K562 (cell line): ENCODE measurements around the gene SHBG. TPM values are rescaled to one million over a fixed set of nuclear protein-coding genes. Genes with fewer than 3 reads are reported as not detected.

Experiments
- ATAC-seq: fragments of 200-7000 bp; cut with Tn5 transposase; 3 replicates; pipeline ENCODE4 v1.9.1; 2020; ENCODE audit warnings: moderate library complexity
- BruUV-seq: library from RNA; stranded (reverse); fragments of 400-500 nt; replicated peaks from 2 replicates; lab custom pipeline; 2021; lab: Mats Ljungman, UMichigan
- CTCF ChIA-PET: fragments of 300-600 bp; formaldehyde crosslinking; extraction: SDS; loops from one replicate; lab custom pipeline; 2021; ENCODE audit warnings: low intra/inter-chr PET ratio; lab: Yijun Ruan, JAX
- POLR2A ChIA-PET: fragments of 300-600, 350-650 bp; sonication (Branson Sonifier 250); formaldehyde crosslinking; extraction: SDS; loops from one replicate; lab custom pipeline; 2021; ENCODE audit warnings: antibody characterized with exemption, inconsistent platforms; lab: Yijun Ruan, JAX
- DNase-seq, 4 experiments: peaks; one replicate each; pipeline versions ENCODE4 v3.0.0 to v3.0.0-alpha.2; 2011 to 2018; ENCODE audit warnings: low spot score in 3 of 4, mixed read lengths in 3 of 4; ENCODE audit errors: extremely low read depth in 1 of 4
- FAIRE-seq: peaks from 2 replicates; lab custom pipeline; 2011; peaks lifted over from hg19 to GRCh38; lab: Jason Lieb, UNC
- H2AFZ ChIP-seq: 2 replicates; pipeline ENCODE4 v1.6.0; 2011; ENCODE audit warnings: low read depth, low read length, control low read depth, inconsistent platforms
- H3K27ac ChIP-seq: fragments of 200-600 bp; 3 replicates; pipeline ENCODE4 v1.8.0; 2011; ENCODE audit warnings: low read depth, mild to moderate bottlenecking, control low read depth, inconsistent platforms, low read length, moderate library complexity, mixed read lengths; ENCODE audit errors: extremely low read depth
- H3K27me3 ChIP-seq, 2 experiments: fragments of 300-600 bp in 1 of 2; 2 replicates in 1 of 2; 3 replicates in 1 of 2; pipeline versions ENCODE4 v1.6.0 to v1.8.0; 2011; ENCODE audit warnings: inconsistent platforms in 2 of 2, low read length in 2 of 2, mild to moderate bottlenecking in 1 of 2, mixed read lengths in 1 of 2, moderate library complexity in 1 of 2; ENCODE audit not compliant: control insufficient read depth in 2 of 2, insufficient read depth in 2 of 2
- H3K36me3 ChIP-seq: fragments of 300-600 bp; 3 replicates; pipeline ENCODE4 v1.8.0; 2011; ENCODE audit warnings: mild to moderate bottlenecking, low read length, inconsistent platforms; ENCODE audit not compliant: control insufficient read depth, insufficient read depth
- H3K4me1 ChIP-seq, 2 experiments: fragments of 200-600 bp in 1 of 2; replicated peaks in 1 of 2; 2 replicates in 1 of 2; 3 replicates in 1 of 2; pipeline versions ENCODE4 v1.5.1 to v1.8.0; 2011; ENCODE audit warnings: inconsistent platforms in 2 of 2, low read length in 2 of 2, mild to moderate bottlenecking in 1 of 2, mixed read lengths in 1 of 2, moderate library complexity in 1 of 2; ENCODE audit not compliant: control insufficient read depth in 2 of 2, insufficient read depth in 2 of 2
- H3K4me2 ChIP-seq: 2 replicates; pipeline ENCODE4 v1.6.1; 2011; ENCODE audit warnings: low read length, control low read depth, inconsistent platforms, mixed read lengths; ENCODE audit not compliant: insufficient read depth
- H3K4me3 ChIP-seq: fragments of 200-600 bp; sonication (generic), shearing (Covaris generic); 2 replicates; pipeline ENCODE4 v1.5.1; 2016; ENCODE audit warnings: control low read depth, inconsistent platforms
- H3K79me2 ChIP-seq: fragments of 200-600 bp; 3 replicates; pipeline ENCODE4 v1.8.0; 2011; ENCODE audit warnings: low read length, inconsistent platforms; ENCODE audit not compliant: control insufficient read depth, insufficient read depth
- H3K9ac ChIP-seq, 2 experiments: 2 replicates each; pipeline versions ENCODE4 v1.6.0 to v1.6.1; 2011; ENCODE audit warnings: low read depth in 2 of 2, low read length in 2 of 2, control low read depth in 1 of 2, inconsistent platforms in 1 of 2, mild to moderate bottlenecking in 1 of 2, mixed read lengths in 1 of 2; ENCODE audit not compliant: insufficient read depth in 1 of 2
- H3K9me1 ChIP-seq: one replicate; pipeline ENCODE4 v1.6.0; 2011; ENCODE audit warnings: inconsistent platforms, mild to moderate bottlenecking, low read length, moderate library complexity; ENCODE audit not compliant: control insufficient read depth, insufficient read depth
- H3K9me3 ChIP-seq: replicated peaks from 2 replicates; pipeline ENCODE4 v1.5.1; 2011; ENCODE audit warnings: low read depth, low read length, inconsistent platforms; ENCODE audit not compliant: control insufficient read depth, insufficient read depth
- H4K20me1 ChIP-seq: replicated peaks from 2 replicates; pipeline ENCODE4 v1.6.1; 2011; ENCODE audit warnings: low read length, inconsistent platforms, mixed read lengths; ENCODE audit not compliant: control insufficient read depth, insufficient read depth
- CCNT2 ChIP-seq: IDR thresholded peaks from 2 replicates; pipeline ENCODE4 v1.6.1; 2011; ENCODE audit warnings: borderline replicate concordance, low read depth, mild to moderate bottlenecking, moderate library complexity, mixed read lengths, low read length; ENCODE audit not compliant: insufficient read length; ENCODE audit errors: extremely low read depth
- FOXM1 ChIP-seq, 2 experiments: fragments of 450-650 bp in 1 of 2; sonication (generic) in 1 of 2; formaldehyde crosslinking in 1 of 2; IDR thresholded peaks; 2 replicates each; pipeline versions ENCODE4 v1.6.1 to v1.9.0; 2017 to 2022; ENCODE audit warnings: low read depth in 2 of 2, mild to moderate bottlenecking in 2 of 2, missing genetic modification reagents in 1 of 2, moderate library complexity in 1 of 2
- MTA3 ChIP-seq: fragments of 450-650 bp; formaldehyde crosslinking; IDR thresholded peaks from 2 replicates; pipeline ENCODE4 v1.6.1; 2017; ENCODE audit warnings: mild to moderate bottlenecking, borderline replicate concordance
- RBM34 ChIP-seq: fragments of 200-400 bp; formaldehyde crosslinking; IDR thresholded peaks from 2 replicates; pipeline ENCODE4 v1.6.1; 2018; ENCODE audit warnings: low read length, borderline replicate concordance; ENCODE audit not compliant: insufficient read depth
- SAP30 ChIP-seq: fragments of 200-600 bp; sonication (generic); IDR thresholded peaks from 2 replicates; pipeline ENCODE4 v1.6.1; 2012; ENCODE audit warnings: borderline replicate concordance, low read depth, mild to moderate bottlenecking, moderate library complexity, low read length, control low read depth, inconsistent platforms; ENCODE audit not compliant: insufficient read depth, poor library complexity, severe bottlenecking
- SETDB1 ChIP-seq: IDR thresholded peaks from one replicate; pipeline ENCODE4 v1.6.1; 2012; ENCODE audit warnings: low read length, control low read depth, inconsistent platforms
- STAG1 ChIP-seq: sonication (generic); formaldehyde crosslinking; IDR thresholded peaks from 2 replicates; pipeline ENCODE4 v1.5.0; 2020; ENCODE audit warnings: missing genetic modification reagents, borderline replicate concordance
- WGBS: fragments of 100-300 bp; shearing (Covaris generic); methylation state at CpG from one replicate; pipeline ENCODE4 v1.1.6; 2016; ENCODE audit warnings: low coverage, mixed read lengths; ENCODE audit not compliant: insufficient coverage; ENCODE audit errors: missing lambda C conversion rate; 5-methylcytosine and 5-hydroxymethylcytosine counted together
- in situ Hi-C: fragments of 300-500 bp; cut with MboI; formaldehyde crosslinking; loops from 4 replicates; pipeline ENCODE4 v1.15.0; 2018; ENCODE audit warnings: inconsistent platforms, mixed read lengths
- intact Hi-C: fragments of 100-400 bp; cut with micrococcal nuclease; formaldehyde crosslinking; loops from 2 replicates; pipeline ENCODE4 v1.14.2; 2022
- polyA plus RNA-seq, 8 experiments: library from polyadenylated mRNA; depleted of rRNA in 4 of 8; stranded (reverse) in 5 of 8; unstranded in 3 of 8; fragments of >200 nt; fragmentation: Nextera tagmentation in 2 of 8; fragmentation: Illumina TruSeq in 1 of 8; extraction: Ambion mirVana in 2 of 8; extraction: Trizol in 1 of 8; gene quantifications; 2 replicates each; pipeline versions ENCODE4 v1.2.1 to v1.2.3, GENCODE V29; 2011 to 2014; ENCODE audit warnings: inconsistent platforms in 1 of 8, missing spikeins in 1 of 8
- total RNA-seq, 7 experiments: library from RNA; depleted of rRNA in 6 of 7; stranded (reverse); fragments of >200 nt in 6 of 7; fragmentation: Illumina TruSeq in 2 of 7; extraction: Trizol in 2 of 7; gene quantifications; 2 replicates each; pipeline versions ENCODE4 v1.2.1 to v1.2.3, GENCODE V29; 2011 to 2021; ENCODE audit warnings: low replicate concordance in 1 of 7
- TF ChIP-seq, protein P1 (sequence below): sonication (generic); formaldehyde crosslinking; IDR thresholded peaks from 2 replicates; pipeline ENCODE4 v1.8.0; 2022; ENCODE audit warnings: mild to moderate bottlenecking, missing genetic modification reagents
- TF ChIP-seq, protein P2 (sequence below): fragments of 250-450 bp; sonication (Bioruptor Pico); IDR thresholded peaks from 2 replicates; pipeline ENCODE4 v1.5.0; 2021; ENCODE audit warnings: mild to moderate bottlenecking, borderline replicate concordance

Gene SHBG
- total and polyA plus RNA-seq, 9 of the 15 experiments (the other 6 are each of a cell fraction or from before 2014, with no cell fraction given), result not detected

DNA sequence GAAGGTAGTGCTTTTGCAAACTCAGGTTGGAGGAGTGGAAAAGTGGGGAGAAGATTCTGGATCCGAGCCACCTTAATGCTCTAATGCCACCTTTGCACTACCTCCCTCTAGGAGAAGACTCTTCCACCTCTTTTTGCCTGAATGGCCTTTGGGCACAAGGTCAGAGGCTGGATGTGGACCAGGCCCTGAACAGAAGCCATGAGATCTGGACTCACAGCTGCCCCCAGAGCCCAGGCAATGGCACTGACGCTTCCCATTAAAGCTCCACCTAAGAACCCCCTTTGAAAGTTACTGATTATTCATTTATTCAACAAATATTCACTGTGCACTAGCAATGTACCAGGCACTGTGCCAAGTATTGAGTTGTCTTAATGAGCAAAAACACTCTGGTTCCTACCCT, 3.2 kb downstream of the SHBG start:
- H3K4me1 ChIP-seq, result peaks cover 0 to 8% of the 10 kb centered on the region in 2 experiments; a peak in 3 of 5 replicates

More for the DNA sequence above, 3.2 kb downstream of the SHBG start:
- Histone ChIP-seq H3K27me3 (no peaks in the 10 kb centered on the region), H3K9me1 (no peaks in the 10 kb centered on the region), H4K20me1 (no peaks in the 10 kb centered on the region), H3K27ac (no peak overlapping the region), H3K4me2 (no peak overlapping the region), H3K4me3 (no peak overlapping the region), H2AFZ (no peak overlapping the region), H3K79me2 (no peaks in the 10 kb centered on the region), H3K36me3 (no peaks in the 10 kb centered on the region), H3K9me3 (no peaks in the 10 kb centered on the region), H3K9ac (no peak overlapping the region)
- TF ChIP-seq SAP30 (no peak), MTA3 (no peak), STAG1 (CRISPR knock-in tag) (no peak), FOXM1 (IDR thresholded peaks at IDR 0.05; ENCODE audit: low read depth) (no peak), FOXM1 (CRISPR knock-in tag; IDR thresholded peaks at IDR 0.05; ENCODE audit: low read depth) (no peak), RBM34 (no peak), CCNT2 (no peak), SETDB1 (no peak)
- TF ChIP-seq, protein P1, sequence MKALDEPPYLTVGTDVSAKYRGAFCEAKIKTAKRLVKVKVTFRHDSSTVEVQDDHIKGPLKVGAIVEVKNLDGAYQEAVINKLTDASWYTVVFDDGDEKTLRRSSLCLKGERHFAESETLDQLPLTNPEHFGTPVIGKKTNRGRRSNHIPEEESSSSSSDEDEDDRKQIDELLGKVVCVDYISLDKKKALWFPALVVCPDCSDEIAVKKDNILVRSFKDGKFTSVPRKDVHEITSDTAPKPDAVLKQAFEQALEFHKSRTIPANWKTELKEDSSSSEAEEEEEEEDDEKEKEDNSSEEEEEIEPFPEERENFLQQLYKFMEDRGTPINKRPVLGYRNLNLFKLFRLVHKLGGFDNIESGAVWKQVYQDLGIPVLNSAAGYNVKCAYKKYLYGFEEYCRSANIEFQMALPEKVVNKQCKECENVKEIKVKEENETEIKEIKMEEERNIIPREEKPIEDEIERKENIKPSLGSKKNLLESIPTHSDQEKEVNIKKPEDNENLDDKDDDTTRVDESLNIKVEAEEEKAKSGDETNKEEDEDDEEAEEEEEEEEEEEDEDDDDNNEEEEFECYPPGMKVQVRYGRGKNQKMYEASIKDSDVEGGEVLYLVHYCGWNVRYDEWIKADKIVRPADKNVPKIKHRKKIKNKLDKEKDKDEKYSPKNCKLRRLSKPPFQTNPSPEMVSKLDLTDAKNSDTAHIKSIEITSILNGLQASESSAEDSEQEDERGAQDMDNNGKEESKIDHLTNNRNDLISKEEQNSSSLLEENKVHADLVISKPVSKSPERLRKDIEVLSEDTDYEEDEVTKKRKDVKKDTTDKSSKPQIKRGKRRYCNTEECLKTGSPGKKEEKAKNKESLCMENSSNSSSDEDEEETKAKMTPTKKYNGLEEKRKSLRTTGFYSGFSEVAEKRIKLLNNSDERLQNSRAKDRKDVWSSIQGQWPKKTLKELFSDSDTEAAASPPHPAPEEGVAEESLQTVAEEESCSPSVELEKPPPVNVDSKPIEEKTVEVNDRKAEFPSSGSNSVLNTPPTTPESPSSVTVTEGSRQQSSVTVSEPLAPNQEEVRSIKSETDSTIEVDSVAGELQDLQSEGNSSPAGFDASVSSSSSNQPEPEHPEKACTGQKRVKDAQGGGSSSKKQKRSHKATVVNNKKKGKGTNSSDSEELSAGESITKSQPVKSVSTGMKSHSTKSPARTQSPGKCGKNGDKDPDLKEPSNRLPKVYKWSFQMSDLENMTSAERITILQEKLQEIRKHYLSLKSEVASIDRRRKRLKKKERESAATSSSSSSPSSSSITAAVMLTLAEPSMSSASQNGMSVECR (CRISPR knock-in tag), result no peak
- TF ChIP-seq, protein P2, sequence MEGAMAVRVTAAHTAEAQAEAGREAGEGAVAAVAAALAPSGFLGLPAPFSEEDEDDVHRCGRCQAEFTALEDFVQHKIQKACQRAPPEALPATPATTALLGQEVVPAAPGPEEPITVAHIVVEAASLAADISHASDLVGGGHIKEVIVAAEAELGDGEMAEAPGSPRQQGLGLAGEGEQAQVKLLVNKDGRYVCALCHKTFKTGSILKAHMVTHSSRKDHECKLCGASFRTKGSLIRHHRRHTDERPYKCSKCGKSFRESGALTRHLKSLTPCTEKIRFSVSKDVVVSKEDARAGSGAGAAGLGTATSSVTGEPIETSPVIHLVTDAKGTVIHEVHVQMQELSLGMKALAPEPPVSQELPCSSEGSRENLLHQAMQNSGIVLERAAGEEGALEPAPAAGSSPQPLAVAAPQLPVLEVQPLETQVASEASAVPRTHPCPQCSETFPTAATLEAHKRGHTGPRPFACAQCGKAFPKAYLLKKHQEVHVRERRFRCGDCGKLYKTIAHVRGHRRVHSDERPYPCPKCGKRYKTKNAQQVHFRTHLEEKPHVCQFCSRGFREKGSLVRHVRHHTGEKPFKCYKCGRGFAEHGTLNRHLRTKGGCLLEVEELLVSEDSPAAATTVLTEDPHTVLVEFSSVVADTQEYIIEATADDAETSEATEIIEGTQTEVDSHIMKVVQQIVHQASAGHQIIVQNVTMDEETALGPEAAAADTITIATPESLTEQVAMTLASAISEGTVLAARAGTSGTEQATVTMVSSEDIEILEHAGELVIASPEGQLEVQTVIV (CRISPR knock-in tag), result no peak
- no peak for DNase-seq
- BruUV-seq, result no TSS peak
- 19% methylated on average over 2 of the region's 2 CpGs for WGBS
- FAIRE-seq, result no peak
- POLR2A ChIA-PET, result interaction anchor here (0.6 to 1.0 kb wide), 3 partner anchors 54 to 257 kb away, joined by 3 to 7 read pairs (median 3); partner anchors contain the start of gene TP53
- in situ Hi-C loops, result loop anchor here (5.0 kb wide), 1 partner anchor 54 kb away; the partner anchor contains the start of genes TP53 and WRAP53
- intact Hi-C loops, result no loop called here
- 0 out of 3 replicates have a peak, but pooled peaks have one; percentile 35 for ATAC-seq
- CTCF ChIA-PET, result interaction anchor here (1.1 to 2.9 kb wide), 3 partner anchors 55 to 85 kb away, joined by 3 to 18 read pairs (median 5); partner anchors contain the start of genes DNAH2, TP53 and WRAP53
